Non-pigmented ciliary epithelial cell (primary cell): ENCODE results near the gene FGF14.

ENCODE experiments used
- DNase-seq: peaks from one replicate; pipeline ENCODE4 v3.0.0-alpha.2; 2010; ENCODE audit warnings: low read depth

Gene FGF14

DNA sequence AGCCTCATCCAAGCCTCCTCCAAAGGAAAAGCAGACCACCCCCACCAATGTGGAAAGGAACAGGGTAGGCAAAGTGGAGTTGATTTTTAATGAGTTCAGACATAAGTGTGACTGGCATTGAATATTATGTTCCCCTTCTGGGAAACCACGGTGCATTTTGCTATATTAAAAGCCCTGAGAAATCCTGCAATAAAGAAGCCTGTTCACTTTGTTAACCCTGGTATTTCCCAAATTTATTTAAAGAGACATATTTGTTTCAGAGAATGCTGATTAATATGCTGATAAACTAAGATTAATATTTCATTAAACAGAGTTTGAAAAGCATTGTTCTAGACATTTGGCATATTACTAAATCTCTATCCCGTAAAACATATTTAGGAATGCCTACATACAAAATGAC is 151.4 kb downstream of the FGF14 start:
- DNase-seq, result no peak

DNA sequence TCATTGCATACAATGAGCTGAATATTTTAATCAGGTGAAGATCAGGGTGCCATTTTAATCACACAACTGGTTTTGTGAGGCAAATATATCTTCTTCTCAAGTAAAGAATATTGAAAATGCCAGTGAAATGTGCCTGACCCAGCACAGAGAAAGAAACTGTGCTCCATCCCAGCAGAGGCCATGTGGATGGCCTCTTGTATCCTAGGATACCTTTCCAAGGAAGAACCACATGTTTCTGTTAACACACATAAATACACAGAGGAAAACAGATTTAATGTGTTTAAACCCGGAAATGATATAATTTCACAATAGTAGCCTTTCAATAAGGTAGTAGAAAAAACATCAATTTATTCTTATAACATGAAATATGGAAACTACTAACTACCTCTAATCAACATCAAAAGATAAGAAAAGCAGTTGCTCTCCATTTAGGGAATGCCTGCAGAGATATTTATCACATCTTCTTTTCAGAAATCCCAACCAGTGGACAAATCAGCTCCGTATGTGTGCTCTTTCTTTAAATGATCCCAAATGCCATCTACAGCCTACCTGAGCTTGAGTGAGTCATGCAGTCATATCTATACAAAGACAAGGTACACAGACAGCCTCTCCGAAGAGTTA is 157.1 kb downstream of the FGF14 start:
- no peak for DNase-seq

DNA sequence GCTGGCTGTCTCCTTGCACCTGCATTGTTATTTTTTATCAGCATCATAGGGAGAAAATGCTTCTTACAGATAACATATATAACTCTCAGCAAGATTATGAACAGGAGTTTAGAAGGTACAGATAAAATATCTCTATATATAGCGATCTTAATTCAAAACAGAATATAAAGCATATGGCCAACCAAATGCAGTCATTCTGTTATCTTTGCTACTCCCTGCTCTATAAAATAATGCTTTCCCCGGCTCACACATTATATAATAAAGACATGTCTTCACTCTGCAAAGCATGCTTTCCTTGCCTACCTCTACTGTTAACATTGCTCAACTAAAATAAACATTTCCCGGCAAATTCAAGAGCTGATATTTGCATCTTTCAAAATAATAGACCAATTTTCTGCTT is 161.7 kb downstream of the FGF14 start:
- DNase-seq, result no peak

DNA sequence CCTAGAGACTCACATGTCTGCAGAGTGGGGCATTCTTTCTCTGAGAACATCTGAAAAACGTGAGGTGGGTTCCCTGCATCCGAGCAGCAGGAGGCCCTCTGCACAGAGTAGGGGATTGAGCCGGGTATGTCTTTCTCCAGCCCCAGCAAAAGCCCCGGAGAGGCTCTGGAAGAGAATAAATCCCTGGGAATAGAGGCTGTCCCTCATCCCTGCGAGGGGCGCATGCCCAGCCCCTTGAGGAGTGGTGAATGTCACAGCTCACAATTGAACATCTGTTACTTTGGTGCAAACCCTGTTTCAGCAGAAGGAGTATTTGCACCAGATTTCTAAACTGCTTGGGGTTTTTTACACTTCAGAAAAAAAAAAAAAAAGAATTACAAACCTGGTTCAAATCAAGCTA is 164.6 kb downstream of the FGF14 start:
- no peak for DNase-seq

DNA sequence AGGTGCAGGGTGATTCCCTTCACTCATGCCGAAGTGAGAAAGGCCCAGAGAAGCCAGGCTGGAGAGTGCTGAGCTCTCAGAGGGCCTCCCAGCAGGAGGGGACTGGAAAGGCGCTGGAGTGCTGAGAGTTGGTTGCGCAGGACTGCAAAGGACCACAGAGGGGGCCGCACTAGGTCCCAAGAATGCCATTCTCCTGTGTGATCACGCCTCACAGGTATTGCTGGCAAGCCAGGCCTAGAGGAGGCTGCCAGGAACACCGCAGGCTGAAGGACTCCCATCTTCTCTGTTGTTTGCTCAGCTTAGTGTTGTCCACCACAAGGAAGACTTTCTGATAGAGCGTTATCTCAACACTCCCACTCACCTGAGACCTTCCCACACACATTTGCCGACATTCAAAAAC is 165.0 kb downstream of the FGF14 start:
- DNase-seq, result no peak

DNA sequence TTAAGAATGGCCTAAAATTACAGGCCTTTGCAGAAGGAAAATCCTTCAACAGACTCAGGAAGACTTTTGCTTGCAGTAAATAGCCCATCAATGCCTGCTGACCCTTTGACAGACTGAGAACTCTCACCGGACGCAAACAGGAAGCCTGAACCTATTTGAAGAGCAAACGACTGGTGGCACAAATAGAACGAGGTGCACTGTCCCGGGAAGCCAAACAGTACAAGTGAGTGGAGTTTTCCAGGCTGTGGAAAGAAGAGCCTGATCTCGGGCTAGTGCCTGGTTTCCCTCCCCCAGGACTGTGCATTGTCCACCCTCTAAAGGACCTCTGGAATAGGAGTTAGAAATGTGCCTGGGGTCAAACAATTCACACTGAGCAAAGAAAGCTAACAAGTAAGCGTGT is 165.5 kb downstream of the FGF14 start:
- DNase-seq, result no peak

DNA sequence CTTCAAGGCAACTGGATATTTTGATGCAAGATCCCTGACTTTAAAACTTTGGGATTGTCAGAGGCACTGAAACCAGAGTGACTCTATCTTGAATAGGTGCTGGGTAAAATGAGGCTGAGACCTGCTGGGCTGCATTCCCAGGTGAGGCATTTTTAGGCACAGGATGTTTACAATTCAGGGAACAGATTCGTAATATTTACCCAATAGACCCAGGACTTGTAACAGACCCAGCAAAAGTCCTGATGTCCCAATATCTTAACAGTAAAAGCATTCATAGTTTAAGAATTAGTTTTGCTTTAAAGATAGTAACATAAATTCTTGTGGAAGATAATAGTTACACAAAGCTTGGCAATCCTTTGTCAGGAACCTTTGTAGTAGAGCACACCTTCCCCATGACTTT is 166.2 kb downstream of the FGF14 start:
- DNase-seq, result no peak

DNA sequence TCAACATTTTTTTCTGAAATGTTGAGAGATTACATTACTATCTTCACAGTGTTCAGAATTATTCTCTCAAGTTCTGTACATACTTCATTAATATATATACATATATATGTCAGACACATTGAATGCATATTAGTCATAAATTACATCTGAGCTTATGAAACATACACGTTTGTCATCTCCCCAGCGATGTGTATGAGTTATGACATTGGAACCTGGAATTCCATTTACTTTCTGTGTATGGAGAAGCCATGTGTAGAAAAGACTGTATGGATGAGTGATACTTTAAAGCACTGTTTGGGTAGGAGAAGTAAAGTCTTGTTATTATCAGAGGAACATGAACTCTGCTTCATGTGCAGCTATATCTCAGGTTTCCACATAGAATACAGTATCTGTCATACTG is 167.2 kb downstream of the FGF14 start:
- DNase-seq, result peak; percentile 14

DNA sequence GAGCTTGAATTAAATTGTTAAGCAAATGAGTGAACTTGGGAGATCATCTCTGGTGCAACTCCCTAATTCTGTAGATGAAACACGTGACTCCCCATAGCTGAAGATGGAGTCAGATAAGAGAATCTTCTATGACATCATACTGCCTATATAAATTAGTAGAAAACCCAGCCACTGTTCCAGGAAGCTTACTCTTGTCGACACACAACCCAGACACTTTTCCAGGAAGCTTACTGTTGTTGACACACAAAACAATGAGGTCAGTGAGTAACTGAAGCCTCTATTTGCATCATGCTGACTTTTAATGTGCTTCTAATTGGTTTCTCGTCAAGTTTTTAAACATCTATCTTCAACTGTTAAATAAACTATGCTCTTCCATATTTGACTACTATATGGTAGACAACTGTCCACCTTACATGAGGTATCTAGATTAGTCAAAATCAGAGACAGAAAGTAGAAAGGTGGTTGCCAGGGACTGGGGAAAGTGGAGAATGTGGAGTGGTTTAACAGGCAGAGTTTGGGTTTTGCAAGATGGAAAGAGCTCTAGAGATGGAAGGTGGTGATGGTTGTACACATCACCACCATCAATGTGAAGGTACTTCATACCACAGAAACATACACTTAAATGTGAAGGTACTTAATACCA is 168.2 kb downstream of the FGF14 start:
- no peak for DNase-seq

DNA sequence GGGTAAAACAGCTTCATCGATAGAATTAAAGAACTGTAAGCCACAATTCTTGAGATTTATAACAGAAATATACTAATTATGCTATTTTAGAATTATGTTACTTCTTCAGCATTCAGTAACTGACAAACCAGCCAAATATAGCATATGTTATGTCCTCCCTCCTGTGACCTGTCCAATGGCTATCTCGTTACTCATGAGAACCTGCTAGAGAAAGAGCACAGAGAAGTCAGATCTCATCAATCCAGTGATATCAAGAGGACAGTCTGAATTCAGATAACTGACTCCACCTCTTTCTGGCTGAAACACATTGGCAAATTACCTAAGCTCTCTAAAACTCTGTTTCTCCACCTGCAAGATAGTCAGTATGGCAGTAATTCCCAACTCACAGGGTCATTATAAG is 170.4 kb downstream of the FGF14 start:
- no peak for DNase-seq

DNA sequence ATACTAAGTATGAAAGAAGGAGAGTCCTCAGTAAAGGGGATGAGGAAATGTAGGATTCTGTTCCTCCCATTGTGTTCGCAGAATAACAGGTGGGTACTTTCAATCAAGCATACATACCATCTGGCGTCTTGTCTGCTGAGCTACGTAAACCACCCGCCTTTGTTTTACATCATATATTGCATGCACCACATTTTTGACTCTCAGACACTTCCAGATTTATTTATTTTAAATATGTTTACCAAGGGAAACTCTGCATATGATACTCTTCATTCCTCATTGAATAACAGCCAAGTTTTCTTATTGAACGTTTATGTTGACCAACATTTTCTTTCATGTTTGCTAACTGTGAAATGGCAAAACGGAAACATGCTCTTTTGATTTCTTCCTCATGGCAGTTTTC is 174.1 kb downstream of the FGF14 start:
- DNase-seq, result no peak

DNA sequence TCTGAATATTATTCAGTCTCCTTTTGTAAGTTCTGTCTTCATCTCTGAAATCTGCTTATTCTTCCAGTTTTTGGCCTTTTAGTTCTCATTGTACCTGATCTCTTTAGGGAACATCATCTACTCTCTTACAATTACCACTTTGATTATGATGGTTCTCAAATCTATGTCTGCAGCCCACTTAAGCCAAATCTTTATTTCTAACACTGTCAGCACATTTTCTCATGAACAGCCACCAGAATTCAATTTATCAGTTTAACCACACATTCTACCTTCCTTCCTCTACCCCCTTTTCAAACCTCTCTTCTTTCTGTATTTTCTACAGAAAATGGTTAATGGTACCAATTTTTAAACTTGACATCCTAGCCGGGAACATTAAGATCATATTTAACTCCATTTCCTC is 175.3 kb downstream of the FGF14 start:
- no peak for DNase-seq

DNA sequence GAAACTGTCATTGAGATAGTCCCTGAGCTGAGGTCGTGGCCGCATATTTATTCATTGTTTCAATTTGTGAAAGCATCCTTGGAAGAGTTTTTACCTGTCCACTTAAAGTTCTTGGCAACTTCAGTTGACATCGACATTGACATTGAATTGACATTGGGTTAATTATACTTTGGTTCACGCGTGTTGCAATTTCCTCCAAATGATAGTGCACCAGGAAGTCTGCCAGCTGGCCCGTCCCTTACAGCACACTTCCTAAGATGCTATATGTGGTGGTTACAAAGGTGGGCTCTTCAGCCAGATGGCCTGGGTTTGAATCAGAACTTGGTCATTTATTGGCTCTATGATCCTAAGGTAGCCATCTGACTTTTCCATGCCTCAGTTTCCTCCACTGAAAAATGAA is 176.0 kb downstream of the FGF14 start:
- DNase-seq, result no peak

DNA sequence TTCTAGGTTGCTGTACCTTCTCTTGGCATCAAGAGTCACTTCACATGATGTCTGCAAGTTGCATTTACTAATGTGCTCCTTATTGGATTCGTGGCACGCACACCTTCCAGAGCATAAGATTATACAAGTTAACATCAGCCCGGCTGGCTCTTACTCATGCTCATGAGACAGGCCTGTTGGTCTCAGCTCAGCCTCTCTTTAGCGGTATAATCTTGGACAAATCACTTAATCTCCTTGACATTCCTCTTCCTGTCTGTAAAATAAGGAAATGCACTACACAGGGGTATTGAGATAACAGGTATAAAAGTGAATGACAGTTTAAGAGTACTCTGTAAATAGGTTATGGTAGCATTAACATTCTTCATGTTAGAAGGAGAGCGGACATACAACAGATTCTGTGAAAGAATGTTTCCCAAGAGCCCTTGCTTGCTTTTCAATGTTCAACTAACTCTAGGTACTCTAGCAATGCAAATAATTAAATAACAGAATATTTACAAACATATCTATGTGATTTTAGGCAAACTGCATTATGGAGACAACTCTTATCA is 181.1 kb downstream of the FGF14 start:
- no peak for DNase-seq

DNA sequence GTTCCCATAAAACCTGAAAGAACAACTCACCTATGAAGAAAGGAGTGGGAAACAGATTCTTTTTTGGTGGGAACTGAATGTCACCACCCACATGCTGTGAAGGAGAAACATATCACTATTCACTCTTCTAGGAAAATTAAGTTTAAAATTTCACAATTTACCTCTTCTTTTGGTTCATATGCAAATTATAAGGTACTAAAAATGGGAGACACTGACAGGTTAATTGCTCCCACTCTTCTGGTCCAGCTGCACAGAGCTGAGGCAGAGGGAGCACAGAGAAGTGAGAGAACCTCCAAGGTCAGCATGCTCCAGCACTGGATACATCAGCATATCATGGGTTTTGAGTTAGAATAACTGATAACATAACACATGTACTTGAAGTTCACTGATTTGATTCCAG is 186.9 kb downstream of the FGF14 start:
- DNase-seq, result no peak

DNA sequence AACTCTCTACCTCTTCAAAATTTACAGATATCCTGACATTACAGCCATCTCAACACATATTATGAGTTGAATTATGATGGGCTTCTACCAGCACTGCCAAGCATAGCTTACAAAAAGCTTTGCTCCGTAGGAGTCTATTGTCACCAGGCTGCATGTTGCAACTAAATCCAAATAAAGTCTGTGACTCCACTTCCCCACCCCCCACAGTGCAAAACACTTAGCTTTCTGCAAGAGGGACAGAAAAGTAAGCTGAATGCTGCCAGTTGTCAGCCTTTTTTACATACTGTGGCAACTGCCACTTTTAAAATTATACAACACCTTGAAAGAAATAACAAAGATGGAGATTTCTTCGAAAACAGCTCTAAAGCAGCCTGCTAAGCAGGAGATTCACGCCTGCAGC is 189.1 kb downstream of the FGF14 start:
- no peak for DNase-seq

DNA sequence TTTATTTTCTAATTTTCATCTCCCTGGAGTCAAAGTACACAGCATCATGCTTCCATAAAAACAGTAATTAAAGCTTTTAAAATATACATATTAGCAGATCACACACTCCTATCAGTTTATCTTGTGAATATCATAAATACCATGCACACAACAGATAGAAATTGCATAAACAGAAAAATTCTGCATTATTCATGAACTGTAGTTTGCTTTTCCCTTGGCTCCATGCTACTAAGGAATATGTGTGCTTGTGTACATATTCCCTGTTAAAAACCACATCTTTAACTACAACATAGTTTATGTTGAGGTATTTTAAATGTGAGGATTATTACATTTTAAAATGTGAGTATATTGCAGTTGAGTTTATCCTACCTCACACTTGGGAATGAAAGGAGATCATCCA is 193.5 kb downstream of the FGF14 start:
- DNase-seq, result no peak

DNA sequence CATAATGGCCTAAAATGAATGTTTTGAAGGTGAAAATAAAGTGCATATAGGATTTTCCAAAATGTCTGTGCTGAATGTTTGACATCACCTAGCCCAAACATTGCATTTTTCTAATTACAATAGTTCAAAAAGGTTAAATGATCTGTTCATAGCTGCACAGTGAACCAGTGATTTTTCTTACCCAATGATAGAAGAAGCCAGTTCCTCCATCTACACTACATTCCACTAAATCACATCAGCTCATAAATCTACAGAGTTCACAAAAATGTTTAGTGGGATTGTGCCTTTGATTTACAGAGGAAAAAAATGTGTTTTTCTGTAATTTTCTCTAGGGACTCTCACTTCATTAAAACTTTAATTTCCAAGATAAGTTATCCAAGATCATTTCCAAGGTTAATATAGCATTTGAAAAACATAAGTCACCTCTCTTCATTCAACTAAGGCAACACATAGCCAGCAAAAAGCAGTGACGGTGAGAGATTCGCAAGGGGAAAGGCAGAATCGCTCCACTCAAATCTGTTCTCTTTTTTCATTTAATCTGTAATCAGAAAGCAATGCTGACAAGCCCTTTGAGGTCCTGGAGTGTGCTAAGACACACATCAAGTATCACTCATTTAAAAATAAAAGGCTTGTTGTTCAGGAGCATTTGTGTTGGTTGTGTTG is 194.0 kb downstream of the FGF14 start:
- no peak for DNase-seq

DNA sequence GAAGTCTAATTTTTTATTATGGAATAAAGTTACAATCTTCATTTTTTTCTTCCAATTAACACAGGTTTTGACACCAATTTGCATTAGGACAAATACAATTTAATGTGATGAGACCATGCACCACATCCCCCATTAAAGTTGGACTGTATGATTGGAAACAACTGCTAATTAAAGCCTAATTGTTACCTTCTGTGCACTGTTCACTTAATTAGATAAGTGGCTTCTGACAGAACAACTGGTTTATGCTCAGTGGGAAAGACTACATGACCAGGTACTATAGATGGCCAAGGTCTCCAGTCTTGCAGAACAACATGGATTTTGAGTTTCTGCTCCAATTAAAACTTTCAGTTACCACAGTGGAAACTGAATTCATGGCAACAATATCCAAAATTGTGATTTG is 198.1 kb downstream of the FGF14 start:
- no peak for DNase-seq

DNA sequence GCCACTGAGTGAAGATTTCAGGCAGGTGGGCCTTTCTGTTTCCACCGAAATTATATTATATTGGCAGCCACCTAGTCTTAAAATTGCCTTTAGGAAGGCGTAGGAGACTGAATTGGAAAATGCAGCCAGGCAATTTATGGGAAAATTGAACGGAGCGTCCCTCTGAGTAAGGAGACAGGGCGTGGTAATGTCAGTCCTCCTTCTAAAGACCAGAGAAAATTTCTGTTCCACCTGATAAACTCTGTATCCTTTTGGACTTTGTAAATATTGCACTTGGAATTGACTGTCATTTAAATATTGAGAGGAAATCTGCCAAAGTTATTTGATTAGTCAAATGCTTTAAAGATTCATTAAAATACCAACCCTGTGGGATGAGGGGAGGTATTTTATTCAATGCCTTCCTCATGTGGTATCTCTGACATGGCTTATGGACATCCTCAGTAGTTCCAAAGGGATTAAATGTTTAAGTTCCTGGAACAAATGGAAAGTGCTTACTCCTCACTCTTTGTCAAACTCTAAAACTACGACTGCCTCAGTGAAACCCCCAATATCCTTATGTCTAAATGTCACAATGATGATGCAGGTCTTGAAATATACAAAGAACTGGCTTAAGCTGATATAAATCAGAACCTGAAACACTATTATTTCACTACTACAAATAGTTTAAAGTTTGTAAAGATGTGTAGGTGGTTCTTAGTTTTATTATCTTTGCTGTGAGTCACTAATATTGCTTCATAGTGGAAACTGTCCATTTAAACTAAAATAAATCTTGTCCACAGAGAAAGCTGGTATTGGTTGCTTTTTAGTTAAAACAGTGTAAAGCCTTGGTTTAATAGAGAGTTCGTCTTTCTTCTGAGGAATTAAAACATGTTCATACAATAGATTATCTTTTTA is 203.2 kb downstream of the FGF14 start:
- DNase-seq, result no peak

DNA sequence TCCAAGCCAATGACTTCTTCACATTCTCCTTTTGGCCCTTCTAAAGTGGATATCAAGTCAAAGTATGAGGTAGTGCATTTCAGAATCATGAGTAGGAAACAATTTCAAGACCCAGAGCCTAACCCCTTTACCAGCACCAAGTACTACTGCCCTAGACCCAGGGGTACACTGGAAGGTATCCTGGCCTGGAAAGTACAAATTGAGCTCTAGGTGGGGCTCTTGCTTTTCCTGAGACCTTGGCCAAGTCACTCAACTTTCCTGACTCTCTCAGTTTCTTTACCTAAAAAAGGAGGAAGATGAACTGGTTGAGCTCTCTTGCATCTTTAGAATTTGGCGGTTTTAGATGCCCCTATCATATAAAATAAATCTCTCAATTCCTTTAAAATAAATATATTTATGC is 204.7 kb downstream of the FGF14 start:
- no peak for DNase-seq
